GM19240 (cell line): ENCODE data around the gene DLL3.

ENCODE experiments used
- DNase-seq: peaks from one replicate; pipeline ENCODE4 v3.0.0; 2011; ENCODE audit warnings: low spot score; ENCODE audit not compliant: insufficient read length

Gene DLL3

DNA sequence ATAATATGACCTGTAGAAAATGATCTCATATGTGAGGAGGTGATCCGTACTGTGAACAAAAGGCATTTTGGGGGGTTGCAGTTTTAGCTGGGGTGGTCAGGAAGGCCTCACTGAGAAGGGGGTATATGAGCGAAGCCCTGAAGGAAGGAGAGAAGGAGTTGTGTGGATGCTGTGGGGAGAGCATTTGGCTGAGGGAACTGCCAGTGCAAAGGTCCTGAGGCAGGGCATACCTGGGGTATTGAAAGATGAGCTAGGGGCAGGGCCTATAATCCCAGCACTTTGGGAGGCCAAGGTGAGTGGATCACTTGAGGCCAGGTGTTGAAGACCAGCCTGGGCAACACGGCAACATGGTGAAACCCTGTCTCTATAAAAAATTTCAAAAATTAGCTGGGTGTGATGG lies 18.7 kb downstream of the DLL3 start:
- no peak for DNase-seq

DNA sequence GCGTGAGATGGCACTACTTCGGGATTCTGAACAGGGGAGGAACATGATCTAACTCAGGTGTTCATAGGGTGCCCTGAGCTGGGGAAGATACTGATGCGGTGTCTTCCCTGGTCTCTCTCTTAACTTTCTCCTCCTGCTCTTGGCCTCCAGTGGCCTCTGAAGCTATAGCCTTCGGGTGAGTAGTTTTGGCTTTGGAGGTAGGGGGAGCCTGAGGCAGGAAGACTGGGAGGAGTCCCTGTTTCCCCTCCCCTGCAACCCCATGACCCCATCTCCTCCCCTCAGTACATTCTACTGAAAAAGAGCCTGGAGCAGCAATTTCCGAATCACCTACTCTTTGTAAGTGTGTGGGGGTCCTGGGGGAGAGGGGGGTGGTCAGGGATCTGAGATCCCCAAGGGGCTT lies 19.7 kb downstream of the DLL3 start:
- DNase-seq: no peak

DNA sequence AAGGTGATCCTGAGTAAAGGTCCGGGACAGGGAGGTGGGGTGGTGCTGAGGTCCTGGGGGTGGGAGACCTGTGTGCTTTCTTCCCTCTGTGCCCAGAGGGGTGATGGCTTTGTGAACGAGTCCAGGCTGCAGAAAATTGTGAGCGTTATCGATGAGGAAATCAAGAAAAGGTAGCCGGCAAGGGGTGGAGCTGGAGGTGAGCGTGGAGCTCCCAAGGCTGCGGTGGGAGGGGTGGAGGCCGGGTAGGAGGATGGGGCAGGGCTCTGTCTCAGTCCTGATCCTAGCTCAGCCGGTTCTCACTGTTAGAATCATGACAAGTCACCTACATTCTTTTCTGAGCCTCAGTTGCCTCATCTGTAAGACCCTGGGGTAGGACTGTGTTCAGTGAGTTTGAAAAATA lies 20.2 kb downstream of the DLL3 start:
- no peak for DNase-seq

DNA sequence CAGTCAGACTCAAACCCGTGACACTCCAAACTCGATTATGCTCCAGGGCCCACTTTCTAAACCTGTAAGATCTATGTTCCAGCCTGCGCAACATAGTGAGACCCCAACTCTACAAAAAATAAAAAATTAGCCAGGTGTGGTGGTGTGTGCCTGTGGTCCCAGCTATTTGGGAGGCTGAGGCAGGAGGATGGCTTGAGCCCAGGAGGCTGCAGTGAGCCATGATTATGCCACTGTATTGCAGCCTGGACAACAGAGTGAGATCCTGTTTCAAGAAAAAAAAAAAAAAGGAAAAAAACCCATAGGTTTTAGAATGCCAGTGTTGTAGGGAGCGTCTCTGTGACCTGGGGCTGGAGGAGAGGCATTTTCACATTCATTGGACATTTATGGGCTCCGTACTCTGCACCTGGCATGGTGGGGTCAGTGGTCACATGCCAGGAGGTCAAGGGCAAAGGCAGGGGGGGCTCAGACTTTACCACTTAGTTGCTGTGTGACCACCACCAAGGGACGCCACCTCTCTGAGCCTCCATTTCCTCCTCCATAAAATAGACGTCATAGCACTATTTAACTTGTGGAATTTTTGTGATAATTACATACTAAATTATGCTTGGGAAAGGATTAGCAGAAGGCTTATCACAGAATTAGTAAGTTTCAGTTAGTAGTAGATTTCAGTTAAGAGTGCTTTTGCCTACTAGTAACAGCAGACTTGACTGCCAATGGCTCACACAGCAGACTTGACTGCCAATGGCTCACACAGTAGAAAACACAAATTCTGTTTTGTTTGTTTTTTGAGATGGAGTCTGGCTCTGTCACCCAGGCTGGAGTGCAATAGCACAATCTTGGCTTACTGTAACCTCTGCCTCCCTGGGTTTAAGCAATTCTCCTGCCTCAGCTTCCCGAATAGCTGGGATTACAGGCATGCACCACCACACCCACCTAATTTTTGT lies 22.1 kb downstream of the DLL3 start:
- DNase-seq: no peak

DNA sequence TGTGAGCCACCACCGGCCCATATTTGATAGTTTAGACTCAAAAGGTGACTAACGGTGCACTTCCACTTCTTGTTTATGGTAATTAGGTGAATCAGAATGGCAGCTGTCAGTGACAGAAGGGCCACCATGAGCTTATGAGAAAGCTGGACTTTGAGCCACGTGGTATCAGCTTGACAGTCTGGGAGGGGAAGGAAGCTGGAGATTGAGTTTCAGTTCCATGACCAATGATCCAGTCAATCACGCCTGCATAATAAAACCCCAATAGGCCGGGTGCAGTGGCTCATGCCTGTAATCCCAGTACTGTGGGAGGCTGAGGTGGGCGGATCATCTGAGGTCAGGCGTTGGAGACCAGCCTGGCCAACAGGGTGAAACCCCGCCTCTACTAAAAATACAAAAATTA lies 25.7 kb downstream of the DLL3 start:
- no peak for DNase-seq

DNA sequence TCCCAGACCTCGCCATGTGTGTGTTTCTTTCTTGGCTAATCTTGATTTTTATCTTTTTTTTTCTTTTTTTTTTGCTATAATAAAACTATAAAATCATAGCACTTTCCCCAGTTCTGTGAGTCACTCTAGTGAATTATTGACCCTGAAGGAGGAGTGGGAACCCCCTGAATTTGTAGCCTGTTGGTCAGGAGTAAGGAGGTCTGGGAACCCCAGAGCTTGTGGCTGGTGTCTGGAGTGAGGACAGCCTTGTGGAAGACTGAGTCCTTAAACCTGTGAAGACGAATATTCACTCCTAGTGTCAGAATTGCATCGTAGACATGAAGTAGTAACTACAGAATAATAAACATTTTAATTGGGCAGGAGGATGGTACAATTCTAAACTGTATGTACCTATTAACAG lies 26.5 kb downstream of the DLL3 start:
- no peak for DNase-seq

DNA sequence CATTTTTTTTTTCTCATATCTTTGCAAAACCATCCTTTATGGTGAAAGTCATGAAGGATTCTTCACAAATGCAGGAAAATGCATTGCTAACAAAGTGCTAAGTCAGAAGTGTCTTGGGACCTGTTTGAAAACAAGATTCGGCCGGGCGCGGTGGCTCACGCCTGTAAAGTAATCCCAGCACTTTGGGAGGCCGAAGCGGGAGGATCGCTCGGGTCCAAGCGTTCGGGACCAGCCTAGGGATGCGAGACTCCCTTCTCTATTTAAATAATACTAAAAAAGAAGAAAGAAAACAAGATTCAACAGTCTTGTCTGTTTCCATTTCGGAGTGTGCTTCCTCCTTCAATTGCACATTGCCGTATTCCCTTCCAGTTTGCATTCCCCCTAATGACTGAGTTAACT lies 33.1 kb downstream of the DLL3 start:
- no peak for DNase-seq

DNA sequence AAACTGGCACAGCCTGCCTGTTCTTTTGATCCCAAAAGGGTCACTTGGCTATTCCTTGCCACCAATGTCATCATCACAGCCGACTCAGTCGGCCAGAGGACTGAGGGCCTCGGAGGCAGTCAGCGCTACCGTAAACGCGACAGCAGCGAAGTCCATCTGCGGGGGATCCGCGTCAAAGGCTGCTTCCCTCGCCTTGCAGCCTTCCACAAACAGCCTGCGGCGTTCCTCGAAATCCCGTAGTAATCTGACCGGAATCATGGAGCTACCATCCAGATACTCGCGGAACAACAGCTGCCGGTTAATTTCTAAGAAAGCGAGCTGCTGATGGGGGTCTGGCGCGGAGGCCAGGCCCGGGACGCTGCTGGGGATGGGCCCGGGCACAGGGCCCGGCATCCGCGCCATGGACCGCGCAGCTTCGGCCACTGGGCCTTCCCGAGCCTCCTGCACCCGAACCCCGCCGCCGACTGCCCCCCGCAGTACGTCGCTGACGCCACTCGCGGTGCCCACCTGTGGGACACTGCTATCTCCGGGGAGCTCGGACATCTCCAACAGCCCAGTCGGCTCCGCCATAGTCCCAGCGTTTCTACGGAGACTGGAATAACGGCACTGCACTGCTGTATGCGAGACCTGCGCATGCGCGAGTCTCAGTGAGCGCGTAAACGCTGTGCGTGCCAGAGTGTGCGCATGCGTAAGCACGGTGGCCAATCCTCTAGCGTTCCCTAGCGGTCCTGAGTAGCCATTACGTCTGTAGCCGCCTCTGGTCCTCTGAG lies 33.7 kb downstream of the DLL3 start, which contains the start of gene EID2B:
Gene EID2B, minus strand, starts transcription at position 620 of the 770 bp plus-strand sequence. Its CDS starts 50 bp downstream, at position 570.
- peak; percentile 87 for DNase-seq

DNA sequence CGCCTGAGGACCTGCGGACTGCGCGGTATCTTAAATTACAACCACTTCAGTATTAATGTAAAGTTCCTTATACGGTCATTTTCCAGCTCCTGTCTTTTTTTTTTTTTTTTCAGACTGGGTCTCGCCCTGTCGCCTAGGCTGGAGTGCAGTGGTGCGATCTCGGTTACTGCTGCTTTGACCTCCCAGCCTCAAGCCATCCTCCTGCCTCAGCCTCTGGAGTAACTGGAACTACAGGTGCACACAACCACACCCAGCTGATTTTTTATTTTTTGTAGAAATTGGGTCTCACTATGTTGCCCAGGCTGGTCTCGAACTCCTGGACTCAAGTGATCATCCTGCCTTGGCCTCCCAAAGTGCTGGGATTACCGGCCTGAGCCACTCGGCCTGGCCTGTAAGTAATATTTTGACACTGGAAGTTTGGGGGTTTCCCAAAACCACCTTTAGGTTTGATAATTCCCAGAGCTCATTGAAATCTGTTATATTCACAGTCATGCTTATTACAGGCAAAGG lies 34.3 kb downstream of the DLL3 start:
- DNase-seq: no peak

DNA sequence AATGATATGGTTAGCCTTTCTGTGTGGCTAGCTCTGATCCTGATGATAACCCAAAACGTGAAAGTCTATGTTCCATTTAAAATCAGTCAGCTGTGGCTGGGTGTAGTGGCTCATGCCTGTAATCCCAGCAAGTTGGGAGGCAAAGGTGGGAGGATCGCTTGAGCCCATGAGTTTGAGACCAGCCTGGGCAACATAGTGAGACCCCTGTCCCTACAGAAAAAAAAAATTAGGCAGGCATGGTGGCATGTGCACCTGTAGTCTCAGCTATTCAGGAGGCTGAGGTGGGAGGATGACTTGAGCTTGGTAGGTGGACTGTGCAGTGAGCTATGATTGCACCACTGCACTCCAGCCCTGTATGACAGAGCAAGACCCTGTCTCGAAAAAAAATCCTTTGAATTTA lies 35.0 kb downstream of the DLL3 start:
- no peak for DNase-seq

DNA sequence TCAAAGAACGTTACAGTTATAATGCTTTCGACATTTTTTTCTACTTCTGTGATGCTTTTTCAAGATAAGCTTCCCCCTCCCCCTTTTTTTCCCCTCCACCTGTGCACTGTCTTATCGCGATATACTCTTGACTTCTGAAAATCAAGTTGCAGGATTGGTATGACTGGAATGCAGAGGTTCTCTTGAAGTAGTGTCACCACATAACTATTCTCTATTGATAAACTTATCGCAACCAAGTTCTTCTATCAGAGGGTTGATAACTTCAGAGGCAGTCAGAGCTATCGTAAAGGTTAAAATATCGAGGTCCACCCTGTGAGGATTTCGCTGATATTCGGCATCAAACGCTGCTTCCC lies 40.4 kb downstream of the DLL3 start:
- DNase-seq: no peak

DNA sequence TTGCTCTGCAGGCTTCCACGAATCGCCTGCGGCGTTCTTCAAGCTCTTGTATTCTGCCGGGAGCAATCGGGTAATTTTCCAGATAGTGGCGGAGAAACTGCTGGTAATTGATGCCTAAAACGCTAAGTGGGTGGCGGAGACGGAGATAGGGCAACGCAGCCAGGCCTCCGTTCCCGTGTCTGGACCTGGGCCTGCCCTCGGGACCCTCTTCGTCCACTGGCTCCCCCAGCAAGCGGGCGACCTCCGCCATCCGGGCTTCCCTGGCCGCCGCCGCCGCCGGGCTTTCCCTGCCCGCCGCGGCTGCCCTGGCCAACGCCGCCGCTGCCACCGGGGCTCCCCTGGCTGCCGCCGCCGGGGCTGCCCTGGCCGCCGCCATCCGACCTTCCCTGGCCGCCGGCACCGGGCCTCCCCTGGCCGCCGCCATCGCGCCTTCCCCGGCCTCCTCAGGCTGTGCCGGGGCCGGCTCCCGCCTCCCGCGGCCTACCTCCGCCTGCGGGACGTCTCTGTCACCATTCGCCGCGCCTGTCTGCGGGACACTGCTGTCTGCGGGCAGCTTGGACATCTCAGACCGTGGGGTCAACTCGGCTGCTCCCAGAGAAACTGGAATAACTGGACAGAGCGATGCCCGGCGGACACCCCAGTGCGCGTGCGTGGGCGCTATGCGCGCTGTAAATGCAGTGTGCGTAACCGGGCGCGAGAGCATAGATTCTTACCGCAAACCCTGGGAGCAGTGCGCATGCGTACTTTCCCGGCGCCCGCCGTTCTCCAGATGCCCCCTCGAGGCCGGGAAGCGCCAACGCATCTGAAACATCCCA lies 41.0 kb downstream of the DLL3 start, which contains the start of gene EID2:
Gene EID2, minus strand, starts transcription at position 644 of the 815 bp plus-strand sequence. Its CDS starts 82 bp downstream, at position 562.
- peak; percentile 78 for DNase-seq

DNA sequence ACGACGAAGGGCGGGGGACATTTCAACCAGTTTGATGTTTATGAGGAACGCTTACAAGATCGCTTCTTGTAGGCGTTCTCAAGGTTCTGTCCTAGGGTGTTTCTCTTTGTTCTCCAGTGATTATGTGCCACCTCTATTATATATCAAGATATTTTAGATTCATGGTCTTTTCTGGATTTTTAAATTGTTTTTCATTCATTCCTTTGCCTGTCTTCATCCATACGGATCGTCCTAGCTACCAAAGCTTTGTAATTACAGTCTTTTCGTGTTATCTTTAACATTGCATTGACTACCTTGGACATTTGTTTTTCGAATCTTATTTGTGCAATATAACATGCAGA lies 41.6 kb downstream of the DLL3 start:
- no peak for DNase-seq

DNA sequence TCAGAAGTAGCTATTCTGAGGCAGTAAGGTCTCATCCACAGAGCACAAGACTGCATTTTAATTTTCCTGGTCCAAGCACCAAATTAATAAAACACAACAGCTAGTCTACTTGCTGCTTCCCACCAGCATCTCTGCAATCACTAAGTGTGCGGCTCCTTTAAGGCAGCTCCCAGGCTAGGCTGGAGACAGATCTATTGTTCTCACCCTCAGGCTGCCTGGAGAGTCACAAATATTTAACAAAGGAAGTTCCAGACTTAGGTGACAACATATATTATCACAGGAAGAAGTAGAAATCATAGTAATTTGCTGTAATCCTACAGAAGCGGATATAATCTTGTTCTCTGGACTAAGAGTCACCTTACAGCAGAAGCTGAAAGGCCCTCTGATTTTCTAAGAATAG lies 43.5 kb downstream of the DLL3 start:
- DNase-seq: no peak

DNA sequence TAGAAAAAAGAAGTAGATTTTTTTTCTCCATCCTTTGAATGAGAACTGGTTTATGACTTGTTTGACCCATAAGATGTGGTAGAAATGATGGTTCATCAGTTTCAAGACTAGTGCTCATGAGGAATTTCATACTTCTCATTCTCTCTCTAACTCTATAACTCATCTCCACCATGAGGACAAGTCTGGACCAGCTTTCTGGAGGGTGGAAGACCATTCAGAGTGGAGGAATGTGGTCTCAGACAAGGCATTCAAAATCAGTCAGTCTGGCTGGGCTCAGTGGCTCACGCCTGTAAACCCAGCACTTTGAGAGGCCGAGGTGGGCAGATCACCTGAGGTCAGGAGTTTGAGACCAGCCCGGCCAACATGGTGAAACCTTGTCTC lies 44.7 kb downstream of the DLL3 start:
- DNase-seq: no peak

DNA sequence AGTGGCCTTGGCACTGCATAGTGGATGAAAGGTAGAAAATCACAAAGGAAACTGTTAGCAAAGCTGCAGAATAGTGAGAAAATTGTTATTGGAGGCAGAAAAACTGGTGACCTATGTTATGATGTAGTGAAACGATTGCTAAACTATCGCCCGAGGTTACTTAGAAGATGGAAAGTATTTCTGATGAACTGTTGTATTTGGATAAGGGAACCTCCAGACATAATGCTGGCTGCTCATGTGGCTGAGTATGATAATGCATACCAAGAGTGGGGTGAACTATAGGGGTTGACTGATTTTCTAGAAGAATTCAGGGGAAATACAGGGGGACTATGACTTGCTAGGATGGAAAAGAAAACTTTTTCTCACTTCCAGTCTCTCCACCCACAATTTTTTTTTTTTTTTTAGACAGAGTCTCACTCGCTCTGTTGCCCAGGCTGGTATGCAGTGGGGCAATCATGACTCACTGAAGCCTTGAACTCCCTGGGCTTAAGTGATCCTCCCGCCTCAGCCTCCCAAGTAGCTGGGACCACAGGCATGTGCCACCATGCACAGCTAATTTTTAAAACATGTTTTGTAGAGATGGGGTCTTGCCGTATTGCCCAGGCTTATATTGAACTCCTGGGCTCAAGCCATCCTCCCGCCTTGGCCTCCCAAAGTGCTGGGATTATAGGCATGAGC lies 45.6 kb downstream of the DLL3 start:
- no peak for DNase-seq

DNA sequence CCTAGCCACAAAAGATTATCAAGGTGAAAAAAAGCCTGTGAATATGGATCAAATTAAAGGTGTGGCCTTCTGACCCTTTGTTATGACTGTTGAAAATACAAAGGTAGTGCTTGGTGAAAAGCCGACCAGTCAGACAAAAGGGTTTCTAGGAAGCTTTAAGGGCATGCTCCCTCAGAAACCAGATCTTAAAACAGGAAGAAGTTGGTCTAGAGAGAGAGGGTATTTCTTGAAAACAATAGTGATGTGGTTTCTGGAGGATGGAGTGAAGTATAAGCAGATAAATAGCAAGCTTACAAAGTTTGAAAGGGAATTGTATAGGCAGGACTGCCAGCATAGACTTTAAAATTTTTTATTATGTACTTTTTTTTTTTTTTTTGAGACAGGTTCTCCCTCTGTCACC lies 46.2 kb downstream of the DLL3 start:
- DNase-seq: no peak

DNA sequence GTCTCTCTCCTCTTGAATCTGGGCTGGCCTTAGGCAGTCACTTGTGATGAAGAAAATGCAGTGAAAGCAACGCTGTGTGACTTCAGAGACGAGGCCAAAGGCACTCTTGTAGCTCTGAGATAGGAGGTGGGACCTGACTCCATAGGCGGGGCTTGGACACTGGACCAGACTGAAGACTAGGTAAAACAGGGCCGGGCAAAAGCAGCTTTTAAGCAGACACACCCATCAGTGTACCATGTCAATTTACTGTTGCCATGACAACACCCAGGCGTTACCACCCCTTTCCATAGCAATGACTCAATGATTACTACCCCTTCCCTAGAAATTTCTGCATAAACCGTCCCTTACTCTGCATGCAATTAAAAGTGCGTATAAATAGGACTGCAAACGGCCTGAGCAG lies 47.9 kb downstream of the DLL3 start:
- no peak for DNase-seq

DNA sequence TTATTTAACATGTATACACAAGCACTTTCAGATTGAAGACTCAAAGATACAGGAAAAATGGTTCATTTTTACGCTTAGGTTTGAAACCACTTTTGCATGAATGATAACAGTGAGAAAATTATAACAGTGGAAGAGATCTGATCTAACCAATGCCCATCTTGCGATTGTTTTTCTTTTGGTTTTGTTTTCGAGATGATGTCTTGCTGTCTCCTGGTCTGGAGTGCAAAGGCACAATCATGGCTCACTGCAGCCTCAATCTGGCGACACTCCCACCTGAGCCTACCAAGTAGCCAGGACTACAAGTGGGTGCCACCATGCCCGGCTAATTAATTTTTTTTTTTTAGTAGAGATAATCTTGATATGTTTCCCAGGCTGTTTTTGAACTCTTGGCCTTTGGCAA lies 51.5 kb downstream of the DLL3 start:
- DNase-seq: no peak

DNA sequence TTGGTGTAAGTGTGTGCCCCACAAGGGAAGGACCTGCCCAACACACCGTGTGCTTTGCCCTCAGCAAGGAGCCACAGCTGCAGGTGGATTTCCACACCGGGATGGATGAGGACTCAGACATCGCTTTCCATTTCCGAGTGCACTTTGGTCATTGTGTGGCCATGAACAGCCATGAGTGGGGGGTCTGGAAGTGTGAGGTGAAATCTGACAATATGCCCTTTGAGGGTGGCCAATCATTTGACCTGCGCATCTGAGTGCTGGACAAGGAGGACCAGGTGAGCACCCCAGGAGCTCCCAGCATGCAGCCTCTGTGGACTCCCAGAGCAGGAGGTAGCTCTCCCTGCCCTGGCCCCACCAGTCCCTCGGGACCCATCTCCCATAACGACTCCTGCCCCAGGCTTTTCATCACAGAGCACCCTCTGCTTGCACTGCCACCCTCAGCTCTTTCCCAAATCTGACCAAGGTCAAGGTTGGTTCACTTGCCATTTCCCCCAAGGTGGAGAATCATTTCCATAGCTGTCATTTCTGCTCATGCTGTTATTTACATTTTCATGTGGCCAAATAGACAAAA lies 54.4 kb downstream of the DLL3 start:
- DNase-seq: no peak
